Activated CD4-positive, alpha-beta T cell treated with anti-CD3 and anti-CD28 coated beads, Interleukin-2, amount 10 ng/mL, durations not matched to agents 7 days and 5 days (primary cell): ENCODE results near the gene CRYBB3. TPM values are rescaled to one million over a fixed set of nuclear protein-coding genes. Genes with fewer than 3 reads are reported as not detected.
"Not testable (repeated sequence)": the region's sequence is repeated elsewhere in the genome, so short reads cannot be mapped to it uniquely, and the experiment has no call there.

ENCODE experiments used
- CTCF ChIA-PET: fragments of 350-600 bp; sonication (Branson Sonifier 250); formaldehyde crosslinking; loops from one replicate; lab custom pipeline; 2021; ENCODE audit warnings: antibody characterized with exemption; lab: Charles Lee
- POLR2A ChIA-PET: fragments of 350-600 bp; sonication (Branson Sonifier 250); formaldehyde crosslinking; loops from one replicate; lab custom pipeline; 2021; ENCODE audit warnings: antibody characterized with exemption; lab: Charles Lee
- DNase-seq: peaks from one replicate; pipeline ENCODE4 v3.0.0-alpha.2; 2020
- H3K27ac Mint-ChIP-seq: one replicate; pipeline ENCODE4 v1.8.0; 2021; ENCODE audit warnings: mild to moderate bottlenecking, moderate library complexity, mixed read lengths
- H3K27me3 Mint-ChIP-seq: one replicate; pipeline ENCODE4 v1.8.0; 2021; ENCODE audit warnings: mixed read lengths
- H3K36me3 Mint-ChIP-seq: one replicate; pipeline ENCODE4 v1.8.0; 2021; ENCODE audit warnings: low read depth, mixed read lengths
- H3K4me1 Mint-ChIP-seq: one replicate; pipeline ENCODE4 v1.8.0; 2021; ENCODE audit warnings: mixed read lengths
- H3K4me3 Mint-ChIP-seq: one replicate; pipeline ENCODE4 v1.8.0; 2021; ENCODE audit warnings: mild to moderate bottlenecking, moderate library complexity, mixed read lengths
- H3K9me3 Mint-ChIP-seq: one replicate; pipeline ENCODE4 v1.8.0; 2021; ENCODE audit warnings: mixed read lengths
- total RNA-seq, 2 experiments: library from RNA; stranded (reverse); gene quantifications; one replicate each; pipeline ENCODE4 v1.2.3, GENCODE V29; 2021

The CRYBB3 gene
- total RNA-seq, 2 experiments from 2014 or later = 0.25 to 0.57 TPM

DNA sequence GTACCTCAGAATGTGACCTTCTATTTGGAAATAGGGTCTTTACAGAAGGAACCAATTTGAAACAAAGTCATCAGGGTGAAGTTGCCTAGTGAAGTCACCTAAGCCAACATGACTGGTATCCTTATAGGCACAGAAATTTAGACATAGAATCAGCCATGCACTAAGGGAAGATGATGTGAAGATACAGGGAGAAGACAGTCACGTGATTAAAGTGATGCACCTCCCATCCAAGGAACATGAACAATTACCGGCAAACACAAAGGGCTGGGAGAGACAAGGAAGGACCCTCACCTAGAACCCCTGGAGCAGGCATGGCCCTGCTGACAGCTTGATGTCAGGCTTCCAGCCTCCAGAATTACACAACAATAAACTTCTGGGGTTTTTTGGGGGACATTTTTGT lies 16.6 kb downstream of the CRYBB3 start:
- Mint-ChIP-seq H3K27me3 (peaks cover 16% of the 10 kb centered on the region), H3K9me3 (no peaks in the 10 kb centered on the region), H3K4me3 (no peak overlapping the region), H3K27ac (no peak overlapping the region), H3K4me1 (no peaks in the 10 kb centered on the region), H3K36me3 (no peaks in the 10 kb centered on the region)
- ChIA-PET POLR2A (no interaction called here), CTCF (interaction anchor here (1.3 kb wide), 1 partner anchor 14 kb away, joined by 3 read pairs; no protein-coding TSS in a partner anchor)
- no peak for DNase-seq

GRCh38 chr22:25219211-25219689 lies 19.6 kb downstream of the CRYBB3 start, which contains the start of gene CRYBB2:
CRYBB2 (plus strand) TSS chr22:25219639; CDS start chr22:25221430, 1,791 bp downstream.
- CTCF ChIA-PET = no interaction called here
- H3K36me3 Mint-ChIP-seq = no peaks in the 10 kb centered on the region
- DNase-seq = no peak
- POLR2A ChIA-PET = no interaction called here
- no peak within 1 kb of the TSS for H3K27ac Mint-ChIP-seq
- no peaks in the 10 kb centered on the region for H3K9me3 Mint-ChIP-seq
- peaks cover 16% of the 10 kb centered on the region for H3K27me3 Mint-ChIP-seq
- no peaks in the 10 kb centered on the region for H3K4me1 Mint-ChIP-seq
- no peak within 1 kb of the TSS for H3K4me3 Mint-ChIP-seq

DNA sequence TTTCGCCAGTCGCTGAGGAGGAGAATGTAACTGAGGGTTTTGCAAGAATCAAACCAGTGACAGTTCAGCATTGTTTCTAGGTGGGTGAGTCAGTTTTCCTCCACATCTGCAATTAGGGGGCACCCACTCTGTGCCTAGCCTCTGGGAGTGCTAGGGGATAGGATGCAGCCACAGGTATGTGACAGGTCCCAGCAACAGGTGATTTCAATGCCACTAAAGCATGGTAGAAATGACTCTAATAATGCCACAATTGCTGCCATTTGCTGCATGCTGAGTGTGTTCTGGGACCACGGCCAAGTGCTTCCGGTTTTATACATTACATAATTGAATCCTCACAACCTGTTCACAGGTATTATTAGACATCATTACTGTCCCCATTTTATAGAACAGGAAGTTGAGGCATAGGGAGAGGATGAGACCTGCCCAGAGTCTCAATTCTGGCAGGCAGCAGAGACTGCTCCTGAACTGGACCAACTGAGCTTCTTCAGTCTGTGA lies 20.3 kb downstream of the CRYBB3 start:
- Mint-ChIP-seq H3K4me1 (no peaks in the 10 kb centered on the region), H3K27ac (no peak overlapping the region), H3K9me3 (no peaks in the 10 kb centered on the region), H3K4me3 (no peak overlapping the region), H3K36me3 (no peaks in the 10 kb centered on the region), H3K27me3 (peaks cover 16% of the 10 kb centered on the region)
- no peak for DNase-seq
- ChIA-PET CTCF (no interaction called here), POLR2A (no interaction called here)

DNA sequence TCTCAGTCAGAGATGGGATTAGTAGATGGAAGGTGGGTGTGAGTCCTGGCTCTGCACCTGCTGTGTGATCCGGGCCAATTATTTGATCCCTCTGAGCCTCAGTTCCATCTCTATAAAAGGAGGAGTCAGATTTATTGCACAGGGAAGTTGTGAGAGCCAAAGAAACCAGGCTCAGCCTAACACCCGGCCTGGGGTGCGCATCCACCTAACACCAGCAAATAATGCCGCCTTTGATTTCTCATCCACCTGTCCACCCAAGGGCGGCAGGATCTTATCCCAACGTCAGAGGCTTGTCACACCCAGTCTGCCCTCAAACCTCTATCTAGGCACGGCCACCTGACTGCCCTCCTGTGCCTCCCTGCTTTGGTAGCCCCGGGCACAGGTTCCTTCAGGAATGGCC lies 22.1 kb downstream of the CRYBB3 start:
- no peaks in the 10 kb centered on the region for H3K36me3 Mint-ChIP-seq
- peaks cover 9% of the 10 kb centered on the region for H3K27me3 Mint-ChIP-seq
- no peaks in the 10 kb centered on the region for H3K9me3 Mint-ChIP-seq
- H3K27ac Mint-ChIP-seq = no peak overlapping the region
- CTCF ChIA-PET = no interaction called here
- no peak for DNase-seq
- H3K4me3 Mint-ChIP-seq = no peak overlapping the region
- POLR2A ChIA-PET = no interaction called here
- H3K4me1 Mint-ChIP-seq = no peaks in the 10 kb centered on the region

DNA sequence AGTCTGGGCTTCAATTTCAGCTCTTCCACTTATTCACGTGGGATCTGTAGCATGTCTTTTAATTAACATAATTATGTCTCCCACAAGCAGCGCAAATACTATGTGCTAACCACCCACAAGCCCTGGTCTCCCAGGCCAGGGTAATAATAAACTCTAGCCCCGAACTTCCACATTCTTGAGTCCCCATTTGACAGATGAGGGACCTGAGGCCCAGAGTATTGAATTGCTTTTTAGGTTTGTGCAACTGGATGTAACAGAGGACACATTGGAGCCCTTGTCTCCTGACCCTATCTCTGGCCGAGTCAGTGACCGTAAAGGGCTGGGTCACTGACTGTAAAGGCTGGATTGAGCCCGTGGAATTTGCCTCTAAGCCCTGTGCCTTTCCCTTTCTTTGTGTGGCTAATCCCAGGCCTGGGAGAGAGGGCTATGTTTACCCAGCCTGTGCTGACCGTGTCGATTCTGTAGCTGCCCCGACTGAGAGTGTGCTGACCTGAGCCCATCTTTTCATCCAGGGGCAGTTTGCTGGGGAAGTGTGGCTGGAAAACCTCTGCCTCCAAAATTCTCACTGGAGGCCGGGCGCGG lies 23.7 kb downstream of the CRYBB3 start:
- ChIA-PET CTCF (interaction anchor here (1.5 to 1.7 kb wide), 2 partner anchors 11 kb away, joined by 3 read pairs; no protein-coding TSS in a partner anchor), POLR2A (no interaction called here)
- no peak overlapping the region for H3K27ac Mint-ChIP-seq
- peaks cover 7% of the 10 kb centered on the region for H3K27me3 Mint-ChIP-seq
- H3K4me1 Mint-ChIP-seq = no peaks in the 10 kb centered on the region
- no peaks in the 10 kb centered on the region for H3K36me3 Mint-ChIP-seq
- no peaks in the 10 kb centered on the region for H3K9me3 Mint-ChIP-seq
- H3K4me3 Mint-ChIP-seq = no peak overlapping the region
- DNase-seq = no peak

- Mint-ChIP-seq H3K27ac (no peak overlapping the region), H3K9me3 (no peaks in the 10 kb centered on the region), H3K27me3 (peaks cover 9% of the 10 kb centered on the region), H3K4me1 (no peaks in the 10 kb centered on the region), H3K4me3 (no peak overlapping the region), H3K36me3 (no peaks in the 10 kb centered on the region)
- no peak for DNase-seq
- POLR2A ChIA-PET = no interaction called here
- CTCF ChIA-PET = no interaction called here
Measured at GRCh38 chr22:25228822-25229221, 29.2 kb downstream of the CRYBB3 start.

DNA sequence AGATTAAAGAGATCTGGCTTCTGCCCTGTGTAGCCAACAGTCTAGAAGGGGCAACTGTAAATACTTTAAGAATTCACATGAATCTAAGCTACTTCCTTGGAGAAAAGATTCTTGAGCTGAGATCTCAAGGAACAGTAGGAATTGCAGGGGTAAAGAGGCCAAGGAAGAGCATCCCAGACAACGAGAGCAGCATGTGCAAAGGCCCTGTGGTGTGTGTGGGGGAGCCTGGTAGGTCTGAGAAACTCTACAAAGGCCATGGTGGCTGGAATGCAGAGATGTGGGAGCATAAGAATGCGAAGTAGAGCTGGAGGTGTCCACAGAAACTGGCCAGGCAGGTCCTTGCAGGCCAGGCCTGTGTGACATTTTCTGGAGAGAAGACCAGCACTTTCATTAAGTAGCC lies 31.1 kb downstream of the CRYBB3 start:
- H3K36me3 Mint-ChIP-seq, DNase-seq, H3K9me3 Mint-ChIP-seq, H3K4me1 Mint-ChIP-seq, CTCF ChIA-PET, H3K27ac Mint-ChIP-seq, POLR2A ChIA-PET, H3K4me3 Mint-ChIP-seq: not testable (repeated sequence)
- H3K27me3 Mint-ChIP-seq = peaks cover 22% of the 10 kb centered on the region

DNA sequence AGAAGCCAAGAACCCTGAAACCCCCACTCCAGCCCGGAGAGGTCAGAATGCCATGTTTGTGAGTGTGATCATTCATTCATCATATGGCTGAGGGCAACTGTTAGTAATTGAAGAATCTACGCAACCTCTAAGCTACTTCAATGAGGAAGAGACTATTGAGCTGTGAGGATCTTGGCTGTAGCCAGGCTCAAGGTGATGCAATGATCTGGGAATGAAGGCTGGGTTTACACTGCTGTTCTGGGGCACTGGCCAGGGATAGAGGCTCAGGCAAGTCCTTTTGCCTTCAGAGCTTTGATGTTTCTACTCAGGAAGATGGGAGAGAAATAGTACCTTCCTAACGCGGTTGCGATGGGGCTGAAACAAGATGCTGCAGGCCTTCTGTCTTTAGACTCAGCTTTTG lies 32.6 kb downstream of the CRYBB3 start:
- no peaks in the 10 kb centered on the region for H3K9me3 Mint-ChIP-seq
- no peak overlapping the region for H3K4me3 Mint-ChIP-seq
- no peaks in the 10 kb centered on the region for H3K36me3 Mint-ChIP-seq
- ChIA-PET CTCF (interaction anchor here (0.6 kb wide), 1 partner anchor 42 kb away, joined by 3 read pairs; no protein-coding TSS in a partner anchor), POLR2A (no interaction called here)
- H3K27ac Mint-ChIP-seq = no peak overlapping the region
- H3K4me1 Mint-ChIP-seq = peaks cover 4% of the 10 kb centered on the region
- H3K27me3 Mint-ChIP-seq = peaks cover 26% of the 10 kb centered on the region
- no peak for DNase-seq

DNA sequence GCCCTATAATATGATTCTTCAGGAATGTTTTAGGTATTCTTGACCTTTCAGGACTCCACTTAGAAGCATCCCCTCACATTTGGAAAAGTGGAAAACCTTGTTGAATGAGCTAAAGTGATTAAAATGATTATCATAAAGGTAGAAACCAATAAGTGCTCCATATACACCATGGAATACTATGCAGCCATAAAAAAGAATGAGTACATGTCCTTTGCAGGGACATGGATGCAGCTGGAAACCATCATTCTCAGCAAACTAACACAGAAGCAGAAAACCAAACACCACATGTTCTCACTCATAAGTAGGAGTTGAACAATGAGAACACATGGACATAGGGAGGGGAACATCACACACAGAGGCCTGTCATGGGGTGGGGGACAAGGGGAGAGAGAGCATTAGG lies 34.0 kb downstream of the CRYBB3 start:
- H3K9me3 Mint-ChIP-seq, H3K36me3 Mint-ChIP-seq, H3K27ac Mint-ChIP-seq, DNase-seq, H3K4me1 Mint-ChIP-seq, H3K4me3 Mint-ChIP-seq, CTCF ChIA-PET, POLR2A ChIA-PET: not testable (repeated sequence)
- peaks cover 31% of the 10 kb centered on the region for H3K27me3 Mint-ChIP-seq

- H3K27ac Mint-ChIP-seq = no peak overlapping the region
- no peaks in the 10 kb centered on the region for H3K9me3 Mint-ChIP-seq
- peaks cover 4% of the 10 kb centered on the region for H3K4me1 Mint-ChIP-seq
- H3K36me3 Mint-ChIP-seq = no peaks in the 10 kb centered on the region
- H3K4me3 Mint-ChIP-seq = no peak overlapping the region
- H3K27me3 Mint-ChIP-seq = peaks cover 34% of the 10 kb centered on the region
- DNase-seq = peak; percentile 80
- ChIA-PET CTCF (no interaction called here), POLR2A (no interaction called here)
Measured at GRCh38 chr22:25235547-25236290, 36.1 kb downstream of the CRYBB3 start.

DNA sequence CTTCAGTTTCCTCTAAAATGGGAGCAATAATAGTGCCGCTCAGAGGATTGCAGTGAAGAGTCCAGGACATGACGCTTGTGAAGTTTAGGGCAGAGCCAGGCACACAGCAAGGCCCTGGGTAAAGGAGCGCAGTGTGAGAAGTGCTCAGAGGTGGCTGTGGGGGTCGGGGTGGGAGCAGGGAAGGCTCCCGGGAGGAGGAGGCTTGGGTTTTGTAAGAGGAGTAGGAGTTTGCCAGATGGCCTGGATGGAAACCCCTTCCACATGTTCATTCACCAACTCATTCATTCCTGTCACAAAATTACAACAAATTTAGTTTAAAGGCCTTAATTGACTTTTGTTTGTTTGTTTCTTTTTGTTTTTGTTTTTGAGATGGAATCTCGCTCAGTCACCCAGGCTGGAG lies 36.8 kb downstream of the CRYBB3 start:
- ChIA-PET POLR2A (no interaction called here), CTCF (no interaction called here)
- no peaks in the 10 kb centered on the region for H3K36me3 Mint-ChIP-seq
- no peak for DNase-seq
- peaks cover 4% of the 10 kb centered on the region for H3K4me1 Mint-ChIP-seq
- no peak overlapping the region for H3K27ac Mint-ChIP-seq
- H3K27me3 Mint-ChIP-seq = peaks cover 39% of the 10 kb centered on the region
- H3K4me3 Mint-ChIP-seq = no peak overlapping the region
- H3K9me3 Mint-ChIP-seq = no peaks in the 10 kb centered on the region

GRCh38 chr22:25237503-25237902 lies 37.8 kb downstream of the CRYBB3 start:
- ChIA-PET CTCF (no interaction called here), POLR2A (no interaction called here)
- H3K27ac Mint-ChIP-seq = no peak overlapping the region
- DNase-seq = no peak
- H3K4me3 Mint-ChIP-seq = no peak overlapping the region
- H3K9me3 Mint-ChIP-seq = no peaks in the 10 kb centered on the region
- H3K27me3 Mint-ChIP-seq = peaks cover 38% of the 10 kb centered on the region
- peaks cover 4% of the 10 kb centered on the region for H3K4me1 Mint-ChIP-seq
- H3K36me3 Mint-ChIP-seq = no peaks in the 10 kb centered on the region

DNA sequence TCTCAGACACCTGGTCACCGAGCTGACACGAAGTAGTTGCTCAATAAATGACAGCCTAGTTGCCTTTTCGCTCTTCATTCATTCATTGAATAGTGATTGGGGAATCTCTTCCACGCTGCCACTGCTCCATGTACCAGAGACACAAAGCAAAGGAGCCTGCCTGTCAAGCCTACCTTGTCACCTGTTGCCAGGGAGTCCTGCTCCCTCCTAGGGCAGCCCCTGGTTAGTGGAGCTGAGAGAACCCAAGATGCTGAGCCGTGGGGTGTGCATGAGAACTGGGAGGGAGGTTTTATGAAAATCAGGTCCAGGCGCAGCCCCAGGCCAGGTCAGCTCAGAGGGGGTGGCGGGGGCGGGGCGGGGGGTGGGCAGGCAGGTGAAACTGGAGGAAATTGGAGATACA lies 38.4 kb downstream of the CRYBB3 start:
- H3K4me3 Mint-ChIP-seq, CTCF ChIA-PET, H3K9me3 Mint-ChIP-seq, H3K36me3 Mint-ChIP-seq, DNase-seq, H3K4me1 Mint-ChIP-seq, H3K27ac Mint-ChIP-seq, POLR2A ChIA-PET: not testable (repeated sequence)
- peaks cover 37% of the 10 kb centered on the region for H3K27me3 Mint-ChIP-seq
